Progenitor cell of endocrine pancreas (in vitro differentiated cells): ENCODE results near the gene SLC66A1. TPM values are rescaled to one million over a fixed set of nuclear protein-coding genes. Genes with fewer than 3 reads are reported as not detected.
A peak's percentile ranks its signal among the peaks of the same experiment; 100 is the strongest.

Source experiments
- DNase-seq: peaks from one replicate; pipeline ENCODE4 v3.0.0; 2021; ENCODE audit warnings: low spot score; ENCODE audit not compliant: unreplicated experiment
- H3K27ac Mint-ChIP-seq: 2 replicates; pipeline ENCODE4 v1.8.0; 2021; ENCODE audit warnings: mild to moderate bottlenecking, moderate library complexity, mixed read lengths
- H3K27me3 Mint-ChIP-seq: 2 replicates; pipeline ENCODE4 v1.8.0; 2021; ENCODE audit warnings: mixed read lengths
- H3K36me3 Mint-ChIP-seq: 2 replicates; pipeline ENCODE4 v1.8.0; 2022; ENCODE audit warnings: mixed read lengths; ENCODE audit not compliant: insufficient read depth
- H3K4me1 Mint-ChIP-seq: 2 replicates; pipeline ENCODE4 v1.8.0; 2021; ENCODE audit warnings: low read depth, mixed read lengths
- H3K4me3 Mint-ChIP-seq: 2 replicates; pipeline ENCODE4 v1.8.0; 2021; ENCODE audit warnings: low read depth, mild to moderate bottlenecking, moderate library complexity, mixed read lengths
- H3K9me3 Mint-ChIP-seq: 2 replicates; pipeline ENCODE4 v1.8.0; 2021; ENCODE audit warnings: low read depth, mixed read lengths
- CTCF ChIP-seq: fragments of 200-600 bp; sonication (generic); IDR thresholded peaks from one replicate; pipeline ENCODE4 v1.5.0; 2021; ENCODE audit warnings: antibody characterized with exemption, mild to moderate bottlenecking; ENCODE audit not compliant: unreplicated experiment
- total RNA-seq: library from RNA; stranded (reverse); gene quantifications from 2 replicates; pipeline ENCODE4 v1.2.1, GENCODE V29; 2021

Gene SLC66A1
- total RNA-seq, 1 donor from 2014 or later, result 25.7 TPM

GRCh38 chr1:19336543-19336942 is 24.4 kb downstream of the SLC66A1 start:
- Mint-ChIP-seq H3K9me3 (no peaks in the 10 kb centered on the region), H3K4me3 (no peak overlapping the region), H3K4me1 (peaks cover 2% of the 10 kb centered on the region), H3K27ac (peak overlapping the region; percentile 24), H3K36me3 (peaks cover 9% of the 10 kb centered on the region), H3K27me3 (no peaks in the 10 kb centered on the region)
- no peak for TF ChIP-seq CTCF
- no peak for DNase-seq

- Mint-ChIP-seq H3K4me1 (peaks cover 2% of the 10 kb centered on the region), H3K27me3 (no peaks in the 10 kb centered on the region), H3K36me3 (peaks cover 9% of the 10 kb centered on the region), H3K9me3 (no peaks in the 10 kb centered on the region), H3K4me3 (no peak overlapping the region), H3K27ac (peak overlapping the region; percentile 60)
- DNase-seq, result no peak
- TF ChIP-seq CTCF, result no peak
Measured at GRCh38 chr1:19337289-19337688, 25.2 kb downstream of the SLC66A1 start.

GRCh38 chr1:19338323-19338762 is 26.2 kb downstream of the SLC66A1 start:
- Mint-ChIP-seq H3K27ac (peak overlapping the region; percentile 77), H3K9me3 (no peaks in the 10 kb centered on the region), H3K4me1 (peaks cover 2% of the 10 kb centered on the region), H3K27me3 (no peaks in the 10 kb centered on the region), H3K4me3 (no peak overlapping the region), H3K36me3 (peaks cover 12% of the 10 kb centered on the region)
- peak; percentile 64 for TF ChIP-seq CTCF
- peak; percentile 39 for DNase-seq

- no peaks in the 10 kb centered on the region for H3K27me3 Mint-ChIP-seq
- no peak for TF ChIP-seq CTCF
- H3K36me3 Mint-ChIP-seq, result peaks cover 12% of the 10 kb centered on the region
Measured at GRCh38 chr1:19339214-19339861, 27.2 kb downstream of the SLC66A1 start.

GRCh38 chr1:19340387-19340937 is 28.3 kb downstream of the SLC66A1 start:
- Mint-ChIP-seq H3K4me1 (peaks cover 2% of the 10 kb centered on the region), H3K36me3 (peaks cover 12% of the 10 kb centered on the region), H3K27ac (no peak overlapping the region), H3K9me3 (no peaks in the 10 kb centered on the region), H3K4me3 (no peak overlapping the region), H3K27me3 (no peaks in the 10 kb centered on the region)
- TF ChIP-seq CTCF, result no peak
- no peak for DNase-seq

More at GRCh38 chr1:19339214-19339861, 27.2 kb downstream of the SLC66A1 start:
- DNase-seq, result no peak
- Mint-ChIP-seq H3K4me1 (peaks cover 2% of the 10 kb centered on the region), H3K27ac (peak overlapping the region; percentile 73), H3K4me3 (no peak overlapping the region), H3K9me3 (no peaks in the 10 kb centered on the region)
